ENCODE data around the gene CLDN2. TPM values are rescaled to one million over a fixed set of nuclear protein-coding genes. Genes with fewer than 3 reads are reported as not detected.

CLDN2 gene
- total RNA-seq, 1 experiment from 2014 or later = not detected

- TF ChIP-seq CTCF (IDR thresholded peaks at IDR 0.05; ENCODE audit: unreplicated experiment) = peak; percentile 54
- BruUV-seq (replicated peaks) = no TSS peak
- Mint-ChIP-seq H3K9me3 (ENCODE audit: unreplicated experiment) (no peaks in the 10 kb centered on the region), H3K4me1 (ENCODE audit: insufficient read depth, unreplicated experiment) (no peaks in the 10 kb centered on the region), H3K27me3 (ENCODE audit: insufficient read depth, unreplicated experiment) (peaks cover 61% of the 10 kb centered on the region), H3K4me3 (ENCODE audit: unreplicated experiment) (no peak overlapping the region), H3K27ac (ENCODE audit: low read depth, unreplicated experiment) (no peak overlapping the region), H3K36me3 (ENCODE audit: insufficient read depth, unreplicated experiment) (no peaks in the 10 kb centered on the region)
- POLR2A ChIA-PET = no interaction called here
- intact Hi-C loops (cut with micrococcal nuclease) = loop anchor here (1.0 kb wide), 2 partner anchors 55 to 59 kb away; no protein-coding TSS in a partner anchor
- peak; percentile 33 for DNase-seq (ENCODE audit: unreplicated experiment)
- CTCF ChIA-PET = interaction anchor here (0.6 to 8.1 kb wide), 7 partner anchors 16 to 797 kb away, joined by 3 to 67 read pairs (median 3); no protein-coding TSS in a partner anchor
Observed at GRCh38 chrX:106952988-106953387, 32.8 kb downstream of the CLDN2 start.

DNA sequence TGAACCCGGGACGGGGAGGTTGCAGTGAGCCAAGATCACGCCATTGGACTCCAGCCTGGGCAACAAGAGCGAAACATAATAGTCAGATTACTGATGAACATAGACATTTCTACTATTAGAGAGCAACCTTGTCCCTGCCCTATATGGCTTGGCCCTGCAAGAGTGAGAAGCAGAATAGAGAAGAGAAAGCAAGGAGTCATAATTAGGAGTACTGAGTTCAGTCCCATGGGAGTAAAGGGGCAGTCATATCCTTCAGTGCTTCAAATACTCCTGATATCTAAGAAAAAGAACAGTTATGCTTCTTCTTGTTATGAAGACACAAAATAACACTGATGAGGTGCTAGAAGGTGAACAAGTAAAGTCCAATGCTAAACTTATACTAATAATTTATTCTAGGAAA is 33.8 kb downstream of the CLDN2 start:
- no TSS peak for BruUV-seq (replicated peaks)
- H3K4me3 Mint-ChIP-seq (ENCODE audit: unreplicated experiment) = no peak overlapping the region

DNA sequence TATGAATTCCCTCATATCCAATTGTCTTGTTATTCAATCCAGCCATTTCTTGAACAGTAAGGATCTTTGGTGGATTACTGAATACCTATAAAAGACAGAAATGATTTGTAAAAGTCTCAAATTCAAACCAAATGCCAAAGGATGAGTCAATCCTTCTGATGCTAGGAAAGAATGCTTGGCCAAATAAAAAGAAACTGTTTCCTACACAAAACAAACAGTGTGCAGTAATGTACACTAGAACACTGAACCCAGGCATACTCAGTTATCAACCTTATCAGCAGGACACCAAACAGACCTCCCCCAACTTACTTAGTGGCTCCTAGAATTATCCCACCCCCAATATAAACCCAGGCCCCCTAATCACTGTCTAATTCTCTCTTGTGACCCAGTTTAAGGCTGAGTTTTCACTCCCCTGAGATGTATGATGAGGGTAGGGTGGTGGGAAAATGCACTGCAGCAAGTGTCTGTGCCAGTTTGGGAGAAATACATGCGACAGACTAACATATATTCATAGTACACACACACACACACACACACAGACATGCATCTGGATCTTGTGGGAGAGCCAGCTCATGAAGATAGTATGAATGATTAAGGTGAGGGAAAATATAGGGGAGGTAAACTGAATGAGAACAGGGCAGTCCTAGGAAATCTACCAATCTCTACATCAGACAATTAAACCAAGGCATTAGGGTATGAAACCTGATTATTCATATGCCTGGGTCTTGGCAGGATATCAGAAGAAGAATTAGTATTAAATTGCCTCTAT is 35.0 kb downstream of the CLDN2 start:
- no peak for TF ChIP-seq CTCF (IDR thresholded peaks at IDR 0.05; ENCODE audit: unreplicated experiment)
- H3K27ac Mint-ChIP-seq (ENCODE audit: low read depth, unreplicated experiment) = no peak overlapping the region
- peaks cover 41% of the 10 kb centered on the region for H3K27me3 Mint-ChIP-seq (ENCODE audit: insufficient read depth, unreplicated experiment)
- intact Hi-C loops (cut with micrococcal nuclease) = no loop called here
- H3K36me3 Mint-ChIP-seq (ENCODE audit: insufficient read depth, unreplicated experiment) = no peaks in the 10 kb centered on the region
- H3K9me3 Mint-ChIP-seq (ENCODE audit: unreplicated experiment) = no peaks in the 10 kb centered on the region
- BruUV-seq (replicated peaks) = no TSS peak
- no peak for DNase-seq (ENCODE audit: unreplicated experiment)
- CTCF ChIA-PET = interaction anchor here (8.1 kb wide), 1 partner anchor 59 kb away, joined by 67 read pairs; no protein-coding TSS in a partner anchor
- POLR2A ChIA-PET = no interaction called here
- no peak overlapping the region for H3K4me3 Mint-ChIP-seq (ENCODE audit: unreplicated experiment)
- no peaks in the 10 kb centered on the region for H3K4me1 Mint-ChIP-seq (ENCODE audit: insufficient read depth, unreplicated experiment)

More for the DNA sequence above, 33.8 kb downstream of the CLDN2 start:
- Mint-ChIP-seq H3K27ac (ENCODE audit: low read depth, unreplicated experiment) (no peak overlapping the region), H3K27me3 (ENCODE audit: insufficient read depth, unreplicated experiment) (peaks cover 52% of the 10 kb centered on the region), H3K4me1 (ENCODE audit: insufficient read depth, unreplicated experiment) (no peaks in the 10 kb centered on the region), H3K9me3 (ENCODE audit: unreplicated experiment) (no peaks in the 10 kb centered on the region), H3K36me3 (ENCODE audit: insufficient read depth, unreplicated experiment) (no peaks in the 10 kb centered on the region)
- ChIA-PET POLR2A (no interaction called here), CTCF (interaction anchor here (1.1 to 8.1 kb wide), 2 partner anchors 58 to 79 kb away, joined by 4 to 67 read pairs; no protein-coding TSS in a partner anchor)
- no peak for TF ChIP-seq CTCF (IDR thresholded peaks at IDR 0.05; ENCODE audit: unreplicated experiment)
- intact Hi-C loops (cut with micrococcal nuclease) = no loop called here
- no peak for DNase-seq (ENCODE audit: unreplicated experiment)

DNA sequence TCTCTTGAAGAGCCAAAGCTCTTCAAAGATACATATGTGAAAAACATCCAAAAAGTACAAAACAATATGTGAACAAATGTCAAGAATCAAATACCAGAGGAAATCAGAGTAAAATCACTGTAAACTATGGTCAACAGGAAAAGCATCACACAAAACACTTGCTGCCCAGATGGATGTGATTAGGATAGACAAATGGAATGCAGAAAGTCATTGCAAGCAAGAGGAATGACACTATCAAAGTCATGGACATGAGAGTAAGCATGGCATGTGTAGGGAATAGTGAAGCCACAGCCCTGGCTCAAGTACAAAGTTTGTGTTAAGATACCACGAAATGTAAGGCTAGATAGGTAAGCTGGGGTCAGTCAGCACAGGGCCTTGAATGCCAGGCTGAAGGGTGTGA is 37.7 kb downstream of the CLDN2 start:
- Mint-ChIP-seq H3K4me3 (ENCODE audit: unreplicated experiment) (no peak overlapping the region), H3K36me3 (ENCODE audit: insufficient read depth, unreplicated experiment) (peaks cover 11% of the 10 kb centered on the region), H3K27me3 (ENCODE audit: insufficient read depth, unreplicated experiment) (peaks cover 39% of the 10 kb centered on the region), H3K9me3 (ENCODE audit: unreplicated experiment) (no peaks in the 10 kb centered on the region), H3K27ac (ENCODE audit: low read depth, unreplicated experiment) (no peak overlapping the region), H3K4me1 (ENCODE audit: insufficient read depth, unreplicated experiment) (no peaks in the 10 kb centered on the region)
- BruUV-seq (replicated peaks) = no TSS peak
- intact Hi-C loops (cut with micrococcal nuclease) = no loop called here
- CTCF ChIA-PET = interaction anchor here (0.7 to 1.1 kb wide), 2 partner anchors 66 to 89 kb away, joined by 3 read pairs; no protein-coding TSS in a partner anchor
- POLR2A ChIA-PET = no interaction called here
- no peak for DNase-seq (ENCODE audit: unreplicated experiment)
- no peak for TF ChIP-seq CTCF (IDR thresholded peaks at IDR 0.05; ENCODE audit: unreplicated experiment)

Measured in MCF 10A (cell line).